ENCODE measurements around the gene NOSTRIN.
"Not testable (repeated sequence)": the region's sequence is repeated elsewhere in the genome, so short reads cannot be mapped to it uniquely, and the experiment has no call there.

NOSTRIN gene

GRCh38 chr2:168816369-168816768 is 13.9 kb downstream of the NOSTRIN start:
- in situ Hi-C loops (cut with HindIII; ENCODE audit: low sequenced_read_pairs) = no loop called here

GRCh38 chr2:168819050-168819715 is 16.7 kb downstream of the NOSTRIN start:
- in situ Hi-C loops (cut with HindIII; ENCODE audit: low sequenced_read_pairs) = no loop called here

- in situ Hi-C loops (cut with HindIII; ENCODE audit: low sequenced_read_pairs) = no loop called here
Observed at GRCh38 chr2:168819829-168820489, 17.5 kb downstream of the NOSTRIN start.

GRCh38 chr2:168821577-168821976 is 19.1 kb downstream of the NOSTRIN start:
- in situ Hi-C loops (cut with HindIII; ENCODE audit: low sequenced_read_pairs) = no loop called here

GRCh38 chr2:168821992-168822391 is 19.6 kb downstream of the NOSTRIN start:
- in situ Hi-C loops (cut with HindIII; ENCODE audit: low sequenced_read_pairs) = no loop called here

GRCh38 chr2:168825126-168825525 is 22.7 kb downstream of the NOSTRIN start:
- in situ Hi-C loops (cut with HindIII; ENCODE audit: low sequenced_read_pairs) = no loop called here

GRCh38 chr2:168830958-168831357 is 28.5 kb downstream of the NOSTRIN start:
- in situ Hi-C loops (cut with HindIII; ENCODE audit: low sequenced_read_pairs) = no loop called here

- in situ Hi-C loops (cut with HindIII; ENCODE audit: low sequenced_read_pairs) = no loop called here
Observed at GRCh38 chr2:168831662-168832061, 29.2 kb downstream of the NOSTRIN start.

- in situ Hi-C loops (cut with HindIII; ENCODE audit: low sequenced_read_pairs) = no loop called here
Observed at GRCh38 chr2:168835969-168836368, 33.5 kb downstream of the NOSTRIN start.

GRCh38 chr2:168841445-168841844 is 39.0 kb downstream of the NOSTRIN start:
- in situ Hi-C loops (cut with HindIII; ENCODE audit: low sequenced_read_pairs) = no loop called here

- in situ Hi-C loops (cut with HindIII; ENCODE audit: low sequenced_read_pairs) = no loop called here
Observed at GRCh38 chr2:168843253-168843652, 40.8 kb downstream of the NOSTRIN start.

- in situ Hi-C loops (cut with HindIII; ENCODE audit: low sequenced_read_pairs) = no loop called here
Observed at GRCh38 chr2:168848225-168848624, 45.8 kb downstream of the NOSTRIN start.

- in situ Hi-C loops (cut with HindIII; ENCODE audit: low sequenced_read_pairs) = no loop called here
Observed at GRCh38 chr2:168849610-168850009, 47.2 kb downstream of the NOSTRIN start.

GRCh38 chr2:168850846-168851245 is 48.4 kb downstream of the NOSTRIN start:
- in situ Hi-C loops (cut with HindIII; ENCODE audit: low sequenced_read_pairs) = no loop called here

- in situ Hi-C loops (cut with HindIII; ENCODE audit: low sequenced_read_pairs) = no loop called here
Observed at GRCh38 chr2:168851674-168852320, 49.4 kb downstream of the NOSTRIN start.

GRCh38 chr2:168852481-168852880 is 50.0 kb downstream of the NOSTRIN start:
- in situ Hi-C loops (cut with HindIII; ENCODE audit: low sequenced_read_pairs) = no loop called here

GRCh38 chr2:168853471-168853870 is 51.0 kb downstream of the NOSTRIN start:
- in situ Hi-C loops (cut with HindIII; ENCODE audit: low sequenced_read_pairs) = no loop called here

- in situ Hi-C loops (cut with HindIII; ENCODE audit: low sequenced_read_pairs) = no loop called here
Observed at GRCh38 chr2:168854651-168855050, 52.2 kb downstream of the NOSTRIN start.

- in situ Hi-C loops (cut with HindIII; ENCODE audit: low sequenced_read_pairs) = no loop called here
Observed at GRCh38 chr2:168855601-168856000, 53.2 kb downstream of the NOSTRIN start.

GRCh38 chr2:168858146-168858545 is 55.7 kb downstream of the NOSTRIN start:
- in situ Hi-C loops (cut with HindIII; ENCODE audit: low sequenced_read_pairs) = no loop called here

GRCh38 chr2:168867164-168867563 is 64.7 kb downstream of the NOSTRIN start:
- in situ Hi-C loops (cut with HindIII; ENCODE audit: low sequenced_read_pairs) = not testable (repeated sequence)

GRCh38 chr2:168870369-168870768 is 67.9 kb downstream of the NOSTRIN start:
- in situ Hi-C loops (cut with HindIII; ENCODE audit: low sequenced_read_pairs) = not testable (repeated sequence)

All from DLD1 (cell line).